NCI-H2171 treated with DMSO at 0.1 percent for 48 hours (cell line): Measurements from ENCODE around the gene TTC6.

Source experiments
- DNase-seq: peaks from one replicate; lab custom pipeline; 2025; lab: John Stamatoyannopoulos, UW

The TTC6 gene

GRCh38 chr14:37585971-37586796 lies 9.2 kb upstream of the TTC6 start:
- DNase-seq = no peak

- DNase-seq = no peak
Observed at GRCh38 chr14:37586797-37587130, 8.7 kb upstream of the TTC6 start.

- no peak for DNase-seq
Observed at GRCh38 chr14:37587131-37587803, 8.2 kb upstream of the TTC6 start.

GRCh38 chr14:37587881-37588666 lies 7.4 kb upstream of the TTC6 start:
- DNase-seq = no peak

GRCh38 chr14:37588667-37588955 lies 6.8 kb upstream of the TTC6 start:
- DNase-seq = no peak

GRCh38 chr14:37588956-37589714 lies 6.3 kb upstream of the TTC6 start:
- DNase-seq = no peak

- no peak for DNase-seq
Observed at GRCh38 chr14:37589715-37590427, 5.6 kb upstream of the TTC6 start.

GRCh38 chr14:37590428-37591139 lies 4.8 kb upstream of the TTC6 start:
- no peak for DNase-seq

- no peak for DNase-seq
Observed at GRCh38 chr14:37591311-37591940, 4.0 kb upstream of the TTC6 start.

- DNase-seq = no peak
Observed at GRCh38 chr14:37591941-37592481, 3.4 kb upstream of the TTC6 start.

GRCh38 chr14:37592482-37593408 lies 2.7 kb upstream of the TTC6 start:
- no peak for DNase-seq

GRCh38 chr14:37593511-37594237 lies 1.8 kb upstream of the TTC6 start:
- peak; percentile 32 for DNase-seq

- peak; percentile 93 for DNase-seq
Observed at GRCh38 chr14:37594238-37594970, 1.0 kb upstream of the TTC6 start.

GRCh38 chr14:37595809-37596621 lies 586 bp downstream of the TTC6 start:
- peak; percentile 96 for DNase-seq

- DNase-seq = peak; percentile 60
Observed at GRCh38 chr14:37596790-37597472, 1.5 kb downstream of the TTC6 start.

- no peak for DNase-seq
Observed at GRCh38 chr14:37597538-37597913, 2.1 kb downstream of the TTC6 start.
